Measurements from ENCODE around the gene SNED1. TPM values are rescaled to one million over a fixed set of nuclear protein-coding genes. Genes with fewer than 3 reads are reported as not detected.
"Not testable (repeated sequence)": the region's sequence is repeated elsewhere in the genome, so short reads cannot be mapped to it uniquely, and the experiment has no call there.

The SNED1 gene
- total RNA-seq, 4 donors from 2014 or later: 18.5 to 87.1 (median 21.9) TPM

DNA sequence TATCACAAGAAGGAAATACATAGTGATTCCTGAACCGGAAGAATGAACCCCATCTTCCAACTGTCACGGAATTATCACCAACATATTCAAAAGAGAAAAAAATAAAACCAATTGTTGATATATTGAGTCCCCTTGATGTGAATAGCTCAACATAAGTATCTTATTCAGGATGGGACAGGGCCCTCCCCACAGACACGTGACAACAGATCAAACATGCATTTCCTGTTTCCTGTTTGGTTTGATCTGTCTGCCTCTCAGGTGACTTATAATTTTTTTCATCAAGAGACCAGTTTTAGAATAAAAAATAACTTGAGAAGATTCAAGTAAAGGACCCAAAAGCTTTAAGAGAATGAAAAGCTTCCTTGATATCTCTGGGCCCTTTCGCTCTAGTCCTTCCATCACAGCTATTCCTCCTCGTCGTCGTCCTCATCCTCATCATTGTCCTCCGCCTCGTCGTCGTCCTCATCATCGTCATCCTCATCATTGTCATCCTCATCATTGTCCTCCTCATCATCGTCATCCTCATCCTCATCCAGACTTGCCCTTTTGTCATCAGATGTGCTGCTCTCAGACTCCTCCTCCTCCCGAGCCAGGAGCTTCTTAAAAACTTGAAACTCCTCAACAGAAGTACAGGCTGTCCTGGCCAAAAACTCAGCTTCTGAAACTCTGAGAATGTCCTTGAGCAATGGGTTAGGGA is 97.3 kb downstream of the SNED1 start:
- DNase-seq: no peak
- H3K27ac ChIP-seq: no peak overlapping the region
- TF ChIP-seq POLR2A (IDR thresholded peaks at IDR 0.05) (no peak), CTCF (IDR thresholded peaks at IDR 0.05) (no peak)
- intact Hi-C loops (cut with DNase I; ENCODE audit: low total_unique reads): no loop called here
- no peaks in the 10 kb centered on the region for H3K9me3 ChIP-seq
- H3K27me3 ChIP-seq: no peaks in the 10 kb centered on the region
- no peak overlapping the region for H3K4me3 ChIP-seq
- H3K4me1 ChIP-seq: no peaks in the 10 kb centered on the region
- no peaks in the 10 kb centered on the region for H3K36me3 ChIP-seq

GRCh38 chr2:241096979-241097378 is 98.6 kb downstream of the SNED1 start:
- Histone ChIP-seq H3K4me1 (no peaks in the 10 kb centered on the region), H3K27me3 (no peaks in the 10 kb centered on the region), H3K27ac (no peak overlapping the region), H3K9me3 (no peaks in the 10 kb centered on the region), H3K4me3 (no peak overlapping the region), H3K36me3 (no peaks in the 10 kb centered on the region)
- no peak for TF ChIP-seq POLR2A (IDR thresholded peaks at IDR 0.05)
- TF ChIP-seq CTCF (IDR thresholded peaks at IDR 0.05): no peak
- intact Hi-C loops (cut with DNase I; ENCODE audit: low total_unique reads): no loop called here
- no peak for DNase-seq

DNA sequence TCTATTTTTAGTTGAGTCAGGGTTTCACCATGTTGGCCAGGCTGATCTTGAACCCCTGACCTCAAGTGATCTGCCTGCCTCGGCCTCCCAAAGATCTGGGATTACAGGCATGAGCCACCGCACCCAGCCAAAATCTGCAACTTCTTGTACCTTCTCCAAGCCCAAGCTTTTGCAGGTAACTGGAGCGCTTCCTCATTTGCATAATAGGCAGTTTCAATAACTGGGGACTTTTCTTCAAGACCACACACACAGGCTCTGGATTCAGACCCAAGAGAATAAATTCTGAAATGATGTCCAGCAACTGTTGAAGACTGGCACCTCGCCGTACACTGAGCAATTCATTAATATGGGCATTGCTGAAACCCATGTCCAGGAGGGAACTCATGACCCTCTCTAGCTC is 100.8 kb downstream of the SNED1 start:
- H3K36me3 ChIP-seq: no peaks in the 10 kb centered on the region
- H3K4me1 ChIP-seq: no peaks in the 10 kb centered on the region
- no peaks in the 10 kb centered on the region for H3K27me3 ChIP-seq
- TF ChIP-seq POLR2A (IDR thresholded peaks at IDR 0.05) (no peak), CTCF (IDR thresholded peaks at IDR 0.05) (no peak)
- intact Hi-C loops (cut with DNase I; ENCODE audit: low total_unique reads): no loop called here
- H3K9me3 ChIP-seq: no peaks in the 10 kb centered on the region
- H3K4me3 ChIP-seq: no peak overlapping the region
- no peak overlapping the region for H3K27ac ChIP-seq
- DNase-seq: no peak

GRCh38 chr2:241102239-241102803 is 103.9 kb downstream of the SNED1 start, which contains the start of gene MTERF4:
Gene MTERF4 (minus strand): TSS chr2:241102287. CDS start chr2:241102273, 14 bp downstream.
- DNase-seq: peak; percentile 80 to 84
- TF ChIP-seq POLR2A (IDR thresholded peaks at IDR 0.05): peak; percentile 21 to 58
- peak in 1 of 4 experiments; percentile 3 for TF ChIP-seq CTCF (IDR thresholded peaks at IDR 0.05)
- H3K36me3 ChIP-seq: no peaks in the 10 kb centered on the region
- H3K27me3 ChIP-seq: no peaks in the 10 kb centered on the region
- H3K4me1 ChIP-seq: no peaks in the 10 kb centered on the region
- H3K27ac ChIP-seq: peak within 1 kb of the TSS; percentile 87 to 93
- intact Hi-C loops (cut with DNase I; ENCODE audit: low total_unique reads): no loop called here
- peak within 1 kb of the TSS; percentile 70 to 90 for H3K4me3 ChIP-seq
- no peaks in the 10 kb centered on the region for H3K9me3 ChIP-seq

DNA sequence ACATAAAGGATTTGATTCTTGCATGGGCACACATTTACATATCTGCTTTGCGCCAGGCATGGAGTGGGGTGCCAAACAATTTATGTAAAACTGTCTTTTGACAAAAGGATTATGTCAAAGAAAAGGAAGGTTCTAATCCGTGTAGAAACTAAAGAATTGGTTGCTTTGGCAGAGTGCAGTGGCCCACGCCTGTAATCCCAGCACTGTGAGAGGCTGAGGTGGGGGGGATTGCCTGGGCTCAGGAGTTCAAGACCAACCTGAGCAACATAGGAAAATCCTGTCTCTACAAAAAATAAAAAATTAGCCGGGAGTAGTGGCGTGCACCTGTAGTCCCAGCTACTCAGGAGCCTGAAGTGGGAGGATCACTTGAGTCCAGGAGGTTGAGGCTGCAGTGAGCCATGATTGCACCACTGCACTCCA is 104.8 kb downstream of the SNED1 start:
- no peaks in the 10 kb centered on the region for H3K4me1 ChIP-seq
- DNase-seq: no peak
- intact Hi-C loops (cut with DNase I; ENCODE audit: low total_unique reads): no loop called here
- peak overlapping the region; percentile 70 to 90 for H3K4me3 ChIP-seq
- no peaks in the 10 kb centered on the region for H3K27me3 ChIP-seq
- peak overlapping the region; percentile 87 to 93 for H3K27ac ChIP-seq
- TF ChIP-seq POLR2A (IDR thresholded peaks at IDR 0.05): no peak
- TF ChIP-seq CTCF (IDR thresholded peaks at IDR 0.05): no peak
- H3K36me3 ChIP-seq: no peaks in the 10 kb centered on the region
- no peaks in the 10 kb centered on the region for H3K9me3 ChIP-seq

GRCh38 chr2:241104611-241105010 is 106.2 kb downstream of the SNED1 start:
- intact Hi-C loops (cut with DNase I; ENCODE audit: low total_unique reads); DNase-seq: not testable (repeated sequence)

More at GRCh38 chr2:241104611-241105010, 106.2 kb downstream of the SNED1 start:
- H3K36me3 ChIP-seq, H3K4me3 ChIP-seq, H3K9me3 ChIP-seq, H3K4me1 ChIP-seq, H3K27ac ChIP-seq, H3K27me3 ChIP-seq: not testable (repeated sequence)
